H9 (cell line): ENCODE results near the gene JAG2. TPM values are rescaled to one million over a fixed set of nuclear protein-coding genes. Genes with fewer than 3 reads are reported as not detected.

Source experiments
- DNase-seq: peaks from one replicate; pipeline ENCODE4 v3.0.0-alpha.2; 2017
- H2AFZ ChIP-seq: one replicate; pipeline ENCODE4 v1.6.1; 2013; ENCODE audit warnings: mild to moderate bottlenecking, low read length, control low read depth, moderate library complexity
- H2AK5ac ChIP-seq: 2 replicates; pipeline ENCODE4 v1.6.1; 2013; ENCODE audit warnings: low read length, control low read depth, mixed read lengths; ENCODE audit not compliant: insufficient read length
- H2BK120ac ChIP-seq: one replicate; pipeline ENCODE4 v1.6.1; 2013; ENCODE audit warnings: low read depth, mild to moderate bottlenecking, low read length, control low read depth, inconsistent platforms; ENCODE audit not compliant: poor library complexity, severe bottlenecking
- H2BK12ac ChIP-seq: 2 replicates; pipeline ENCODE4 v1.6.1; 2013; ENCODE audit warnings: low read length, control low read depth, mixed read lengths, low read depth; ENCODE audit not compliant: insufficient read length
- H2BK15ac ChIP-seq: 2 replicates; pipeline ENCODE4 v1.6.1; 2013; ENCODE audit warnings: low read depth, low read length, control low read depth
- H2BK20ac ChIP-seq: one replicate; pipeline ENCODE4 v1.6.1; 2013; ENCODE audit warnings: low read depth, mild to moderate bottlenecking, low read length, control low read depth, inconsistent platforms; ENCODE audit not compliant: poor library complexity, severe bottlenecking
- H2BK5ac ChIP-seq: 2 replicates; pipeline ENCODE4 v1.6.1; 2013; ENCODE audit warnings: low read length, control low read depth, mixed read lengths; ENCODE audit not compliant: insufficient read length
- H3K14ac ChIP-seq: 2 replicates; pipeline ENCODE4 v1.6.1; 2013; ENCODE audit warnings: low read length, control low read depth; ENCODE audit not compliant: insufficient read depth
- H3K18ac ChIP-seq: 2 replicates; pipeline ENCODE4 v1.6.1; 2013; ENCODE audit warnings: low read depth, mild to moderate bottlenecking, mixed read lengths, low read length, control low read depth; ENCODE audit not compliant: insufficient read length
- H3K23ac ChIP-seq: 2 replicates; pipeline ENCODE4 v1.6.1; 2013; ENCODE audit warnings: low read length, control low read depth, mixed read lengths, low read depth; ENCODE audit not compliant: insufficient read length
- H3K23me2 ChIP-seq: 2 replicates; pipeline ENCODE4 v1.6.1; 2013; ENCODE audit warnings: low read depth, mild to moderate bottlenecking, mixed read lengths, low read length, control low read depth; ENCODE audit not compliant: insufficient read length, poor library complexity, severe bottlenecking
- H3K27ac ChIP-seq: 2 replicates; pipeline ENCODE4 v1.5.1; 2013; ENCODE audit warnings: low read length, control low read depth, mixed read lengths, low read depth; ENCODE audit not compliant: insufficient read length
- H3K27me3 ChIP-seq: 2 replicates; pipeline ENCODE4 v1.6.1; 2013; ENCODE audit warnings: low read length, control low read depth, inconsistent platforms; ENCODE audit not compliant: insufficient read depth
- H3K4ac ChIP-seq: 2 replicates; pipeline ENCODE4 v1.6.1; 2013; ENCODE audit warnings: low read depth, mild to moderate bottlenecking, control low read depth, inconsistent platforms, low read length, moderate library complexity
- H3K4me1 ChIP-seq: 2 replicates; pipeline ENCODE4 v1.6.1; 2013; ENCODE audit warnings: low read length, control low read depth, inconsistent platforms; ENCODE audit not compliant: insufficient read depth
- H3K4me2 ChIP-seq: 2 replicates; pipeline ENCODE4 v1.6.1; 2013; ENCODE audit warnings: low read length, control low read depth, mixed read lengths; ENCODE audit not compliant: insufficient read length, insufficient read depth
- H3K56ac ChIP-seq: 2 replicates; pipeline ENCODE4 v1.6.1; 2013; ENCODE audit warnings: low read depth, mild to moderate bottlenecking, mixed read lengths, low read length, control low read depth; ENCODE audit not compliant: insufficient read length
- H3K79me1 ChIP-seq: 2 replicates; pipeline ENCODE4 v1.6.1; 2013; ENCODE audit warnings: low read depth, mild to moderate bottlenecking, moderate library complexity, low read length, control low read depth, inconsistent platforms; ENCODE audit not compliant: insufficient read depth, poor library complexity, severe bottlenecking
- H3K79me2 ChIP-seq: 2 replicates; pipeline ENCODE4 v1.6.1; 2013; ENCODE audit warnings: low read length, control low read depth, inconsistent platforms; ENCODE audit not compliant: insufficient read depth
- H3K9ac ChIP-seq: 2 replicates; pipeline ENCODE4 v1.6.1; 2013; ENCODE audit warnings: low read length, control low read depth, mixed read lengths; ENCODE audit not compliant: insufficient read length; ENCODE audit errors: extremely low read depth
- H3K9me3 ChIP-seq: one replicate; pipeline ENCODE4 v1.6.1; 2013; ENCODE audit warnings: low read depth, low read length, inconsistent platforms; ENCODE audit not compliant: control insufficient read depth
- H3T11ph ChIP-seq: one replicate; pipeline ENCODE4 v1.6.1; 2013; ENCODE audit warnings: mild to moderate bottlenecking, low read length, control low read depth, inconsistent platforms
- H4K20me1 ChIP-seq: one replicate; pipeline ENCODE4 v1.6.1; 2013; ENCODE audit not compliant: control insufficient read depth, insufficient read length, insufficient read depth
- H4K5ac ChIP-seq: 2 replicates; pipeline ENCODE4 v1.6.1; 2013; ENCODE audit warnings: low read depth, mild to moderate bottlenecking, mixed read lengths, low read length, control low read depth; ENCODE audit not compliant: insufficient read length
- H4K8ac ChIP-seq: replicated peaks from 2 replicates; pipeline ENCODE4 v1.6.1; 2013; ENCODE audit warnings: low read length, control low read depth, mixed read lengths, low read depth; ENCODE audit not compliant: insufficient read length
- H4K91ac ChIP-seq: 2 replicates; pipeline ENCODE4 v1.6.1; 2013; ENCODE audit warnings: low read depth, mild to moderate bottlenecking, moderate library complexity, mixed read lengths, low read length, control low read depth; ENCODE audit not compliant: insufficient read length
- H3K27ac Mint-ChIP-seq, 3 experiments: 2 replicates in 2 of 3; 3 replicates in 1 of 3; pipeline ENCODE4 v1.8.0; 2020 to 2021; ENCODE audit warnings: mixed read lengths in 3 of 3, mild to moderate bottlenecking in 1 of 3, moderate library complexity in 1 of 3
- H3K27me3 Mint-ChIP-seq: 2 replicates; pipeline ENCODE4 v1.8.0; 2021; ENCODE audit warnings: low read depth, mild to moderate bottlenecking, moderate library complexity, mixed read lengths
- H3K36me3 Mint-ChIP-seq, 3 experiments: 2 replicates in 2 of 3; 3 replicates in 1 of 3; pipeline ENCODE4 v1.8.0; 2020 to 2021; ENCODE audit warnings: low read depth in 3 of 3, mixed read lengths in 3 of 3; ENCODE audit not compliant: insufficient read depth in 1 of 3
- H3K4me1 Mint-ChIP-seq, 2 experiments: 2 replicates each; pipeline ENCODE4 v1.8.0; 2020; ENCODE audit warnings: mixed read lengths in 2 of 2
- H3K4me3 Mint-ChIP-seq, 2 experiments: 2 replicates in 1 of 2; 3 replicates in 1 of 2; pipeline ENCODE4 v1.8.0; 2020 to 2021; ENCODE audit warnings: mild to moderate bottlenecking in 2 of 2, mixed read lengths in 2 of 2, moderate library complexity in 1 of 2
- H3K9me3 Mint-ChIP-seq, 2 experiments: 2 replicates in 1 of 2; 3 replicates in 1 of 2; pipeline ENCODE4 v1.8.0; 2020; ENCODE audit warnings: mild to moderate bottlenecking in 2 of 2, mixed read lengths in 2 of 2, moderate library complexity in 1 of 2
- WGBS: extraction: QIAGEN DNeasy Blood & Tissue Kit; methylation state at CpG from one replicate; pipeline ENCODE4 v1.1.7; 2013; ENCODE audit warnings: missing lambda C conversion rate, low lambda C conversion rate, mixed read lengths; ENCODE audit not compliant: insufficient read length; ENCODE audit errors: extremely low coverage; 5-methylcytosine and 5-hydroxymethylcytosine counted together
- total RNA-seq: library from RNA; stranded (reverse); gene quantifications from 2 replicates; pipeline ENCODE4 v1.2.1, GENCODE V29; 2021
- TF ChIP-seq, protein P1 (sequence below): fragments of 200-600 bp; sonication (generic); conservative IDR thresholded peaks from 3 replicates; pipeline ENCODE4 v1.8.0; 2021; ENCODE audit warnings: antibody characterized with exemption, mild to moderate bottlenecking

The JAG2 gene
- total RNA-seq, 1 experiment from 2014 or later: 11.4 TPM

DNA sequence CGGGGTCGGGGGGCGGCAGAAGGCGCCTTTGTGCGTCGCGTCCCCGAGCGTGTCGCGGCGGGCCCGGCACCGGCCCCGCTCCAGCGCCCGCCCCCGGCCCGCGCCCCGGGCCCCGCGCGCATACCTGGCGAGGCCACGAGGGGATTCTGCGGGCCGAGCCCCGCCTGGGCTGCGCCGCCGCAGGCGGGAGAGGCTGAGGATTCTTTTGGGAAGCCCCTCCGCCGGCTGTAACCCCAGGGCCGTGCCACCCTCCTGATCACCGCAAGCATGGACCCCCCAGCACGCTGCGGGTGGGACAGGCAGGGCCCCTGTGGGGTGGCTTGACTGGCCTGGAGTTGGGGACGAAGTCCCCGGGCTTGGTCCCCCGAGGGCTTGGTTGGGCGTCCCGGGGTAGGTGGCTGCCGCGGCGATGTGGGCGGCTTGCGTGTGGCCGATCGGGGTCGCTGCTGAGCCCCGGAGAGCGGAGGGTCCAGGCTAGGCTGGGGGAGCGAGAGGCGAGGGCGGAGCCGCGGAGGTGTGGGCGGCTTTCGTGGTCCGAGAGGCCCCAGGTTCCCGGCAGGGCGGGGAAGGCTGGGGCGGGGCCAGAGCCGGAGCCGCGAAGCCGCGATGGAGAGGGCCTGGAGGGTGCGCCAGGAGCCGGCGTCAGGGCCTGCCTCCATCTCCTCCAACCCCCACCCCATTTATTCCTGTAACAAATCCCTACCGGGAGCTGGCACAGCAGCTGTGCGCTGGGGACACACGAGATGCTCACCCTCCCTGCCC, 75.0 kb downstream of the JAG2 start:
- no peaks in the 10 kb centered on the region for H3K79me1 ChIP-seq
- no peak overlapping the region for H3K27ac Mint-ChIP-seq
- no peak overlapping the region for H3K4ac ChIP-seq
- H2BK15ac ChIP-seq: no peak overlapping the region
- no peak overlapping the region for H2AK5ac ChIP-seq
- H3K9ac ChIP-seq: no peak overlapping the region
- no peak overlapping the region for H3K56ac ChIP-seq
- H3T11ph ChIP-seq: no peak overlapping the region
- no peak overlapping the region for H2BK5ac ChIP-seq
- H3K9me3 ChIP-seq: no peaks in the 10 kb centered on the region
- no peak overlapping the region for H3K27ac ChIP-seq
- no peaks in the 10 kb centered on the region; a peak in 1 of 7 replicates for H3K36me3 Mint-ChIP-seq
- no peak overlapping the region for H4K91ac ChIP-seq
- H3K4me1 ChIP-seq: no peaks in the 10 kb centered on the region; the same call in 1 of the 2 replicates
- no peak overlapping the region for H4K5ac ChIP-seq
- H3K79me2 ChIP-seq: no peaks in the 10 kb centered on the region
- H3K23me2 ChIP-seq: peaks cover 3% of the 10 kb centered on the region
- H2BK12ac ChIP-seq: no peak overlapping the region
- H2BK20ac ChIP-seq: no peak overlapping the region
- H2AFZ ChIP-seq: no peak overlapping the region
- DNase-seq: peak; percentile 92
- TF ChIP-seq, protein P1, sequence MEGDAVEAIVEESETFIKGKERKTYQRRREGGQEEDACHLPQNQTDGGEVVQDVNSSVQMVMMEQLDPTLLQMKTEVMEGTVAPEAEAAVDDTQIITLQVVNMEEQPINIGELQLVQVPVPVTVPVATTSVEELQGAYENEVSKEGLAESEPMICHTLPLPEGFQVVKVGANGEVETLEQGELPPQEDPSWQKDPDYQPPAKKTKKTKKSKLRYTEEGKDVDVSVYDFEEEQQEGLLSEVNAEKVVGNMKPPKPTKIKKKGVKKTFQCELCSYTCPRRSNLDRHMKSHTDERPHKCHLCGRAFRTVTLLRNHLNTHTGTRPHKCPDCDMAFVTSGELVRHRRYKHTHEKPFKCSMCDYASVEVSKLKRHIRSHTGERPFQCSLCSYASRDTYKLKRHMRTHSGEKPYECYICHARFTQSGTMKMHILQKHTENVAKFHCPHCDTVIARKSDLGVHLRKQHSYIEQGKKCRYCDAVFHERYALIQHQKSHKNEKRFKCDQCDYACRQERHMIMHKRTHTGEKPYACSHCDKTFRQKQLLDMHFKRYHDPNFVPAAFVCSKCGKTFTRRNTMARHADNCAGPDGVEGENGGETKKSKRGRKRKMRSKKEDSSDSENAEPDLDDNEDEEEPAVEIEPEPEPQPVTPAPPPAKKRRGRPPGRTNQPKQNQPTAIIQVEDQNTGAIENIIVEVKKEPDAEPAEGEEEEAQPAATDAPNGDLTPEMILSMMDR: peak; percentile 81
- H3K4me2 ChIP-seq: peak overlapping the region; percentile 14
- H3K27me3 ChIP-seq: peaks cover 5% of the 10 kb centered on the region; the same call in 1 of the 2 replicates
- H4K20me1 ChIP-seq: no peaks in the 10 kb centered on the region
- H3K14ac ChIP-seq: no peak overlapping the region
- peaks cover 4 to 6% of the 10 kb centered on the region in 2 experiments for H3K9me3 Mint-ChIP-seq
- H3K18ac ChIP-seq: no peak overlapping the region
- H3K23ac ChIP-seq: no peak overlapping the region
- H3K27me3 Mint-ChIP-seq: peaks cover 61% of the 10 kb centered on the region
- no peak overlapping the region for H4K8ac ChIP-seq
- no peak overlapping the region for H2BK120ac ChIP-seq
- WGBS: no CpG with 5 or more reads among the region's 76 CpGs
- peak overlapping the region; percentile 53 to 69 for H3K4me3 Mint-ChIP-seq
- peaks cover 13 to 17% of the 10 kb centered on the region in 2 experiments for H3K4me1 Mint-ChIP-seq
